Measurements from ENCODE around the gene LCN15. TPM values are rescaled to one million over a fixed set of nuclear protein-coding genes. Genes with fewer than 3 reads are reported as not detected.

LCN15 gene
- total and polyA plus RNA-seq, 2 of the 13 experiments (the other 11 are each of a cell fraction or from before 2014, with no cell fraction given): 1.3 to 53.7 TPM

GRCh38 chr9:136799079-136799853, 34.9 kb upstream of the LCN15 start (continued):
- TF ChIP-seq, protein P1, sequence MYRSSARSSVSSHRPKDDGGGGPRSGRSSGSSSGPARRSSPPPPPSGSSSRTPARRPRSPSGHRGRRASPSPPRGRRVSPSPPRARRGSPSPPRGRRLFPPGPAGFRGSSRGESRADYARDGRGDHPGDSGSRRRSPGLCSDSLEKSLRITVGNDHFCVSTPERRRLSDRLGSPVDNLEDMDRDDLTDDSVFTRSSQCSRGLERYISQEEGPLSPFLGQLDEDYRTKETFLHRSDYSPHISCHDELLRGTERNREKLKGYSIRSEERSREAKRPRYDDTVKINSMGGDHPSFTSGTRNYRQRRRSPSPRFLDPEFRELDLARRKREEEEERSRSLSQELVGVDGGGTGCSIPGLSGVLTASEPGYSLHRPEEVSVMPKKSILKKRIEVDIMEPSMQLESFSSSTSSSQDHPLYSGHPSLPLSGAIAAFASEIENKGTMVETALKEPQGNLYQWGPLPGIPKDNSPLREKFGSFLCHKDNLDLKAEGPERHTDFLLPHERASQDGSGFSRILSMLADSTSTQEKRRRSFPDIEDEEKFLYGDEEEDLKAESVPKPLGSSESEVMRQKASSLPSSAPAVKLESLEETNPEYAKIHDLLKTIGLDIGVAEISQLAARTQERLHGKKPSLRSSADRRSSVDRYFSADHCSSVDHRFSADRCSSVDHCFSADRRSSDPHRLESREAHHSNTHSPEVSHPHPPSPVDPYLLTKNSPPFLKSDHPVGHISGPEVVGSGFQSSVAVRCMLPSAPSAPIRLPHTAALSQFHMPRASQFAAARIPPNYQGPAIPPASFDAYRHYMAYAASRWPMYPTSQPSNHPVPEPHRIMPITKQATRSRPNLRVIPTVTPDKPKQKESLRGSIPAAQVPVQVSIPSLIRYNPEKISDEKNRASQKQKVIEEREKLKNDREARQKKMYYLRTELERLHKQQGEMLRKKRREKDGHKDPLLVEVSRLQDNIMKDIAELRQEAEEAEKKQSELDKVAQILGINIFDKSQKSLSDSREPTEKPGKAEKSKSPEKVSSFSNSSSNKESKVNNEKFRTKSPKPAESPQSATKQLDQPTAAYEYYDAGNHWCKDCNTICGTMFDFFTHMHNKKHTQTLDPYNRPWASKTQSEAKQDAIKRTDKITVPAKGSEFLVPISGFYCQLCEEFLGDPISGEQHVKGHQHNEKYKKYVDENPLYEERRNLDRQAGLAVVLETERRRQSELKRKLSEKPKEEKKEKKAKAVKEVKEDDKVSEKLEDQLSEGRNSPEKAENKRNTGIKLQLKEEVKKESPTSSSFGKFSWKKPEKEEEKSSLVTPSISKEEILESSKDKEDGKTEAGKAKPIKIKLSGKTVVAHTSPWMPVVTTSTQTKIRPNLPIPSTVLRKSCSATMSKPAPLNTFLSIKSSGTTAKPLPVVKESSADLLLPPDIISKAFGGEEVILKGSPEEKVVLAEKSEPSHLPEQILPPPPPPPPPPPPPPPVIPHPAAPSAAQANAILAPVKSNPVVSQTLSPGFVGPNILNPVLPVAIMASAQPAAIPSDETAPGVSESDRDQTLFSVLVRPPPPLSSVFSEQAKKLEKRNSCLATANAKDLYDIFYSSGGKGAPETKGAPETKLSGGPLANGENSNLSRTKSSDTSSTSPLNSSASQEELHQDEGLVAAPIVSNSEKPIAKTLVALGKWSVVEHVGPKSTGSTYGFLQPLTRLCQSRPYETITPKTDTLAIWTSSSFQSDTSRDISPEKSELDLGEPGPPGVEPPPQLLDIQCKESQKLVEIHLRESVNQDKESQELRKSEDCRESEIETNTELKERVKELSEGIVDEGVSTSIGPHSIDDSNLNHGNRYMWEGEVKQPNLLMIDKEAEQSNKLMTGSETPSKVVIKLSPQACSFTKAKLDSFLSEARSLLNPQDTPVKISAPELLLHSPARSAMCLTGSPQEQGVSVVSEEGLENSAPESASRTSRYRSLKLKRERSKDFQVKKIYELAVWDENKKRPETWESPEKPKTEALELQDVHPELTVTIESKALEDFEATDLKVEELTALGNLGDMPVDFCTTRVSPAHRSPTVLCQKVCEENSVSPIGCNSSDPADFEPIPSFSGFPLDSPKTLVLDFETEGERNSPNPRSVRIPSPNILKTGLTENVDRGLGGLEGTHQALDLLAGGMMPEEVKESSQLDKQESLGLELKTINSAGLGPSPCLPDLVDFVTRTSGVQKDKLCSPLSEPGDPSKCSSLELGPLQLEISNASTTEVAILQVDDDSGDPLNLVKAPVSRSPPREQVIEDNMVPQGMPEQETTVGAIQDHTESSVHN (CRISPR knock-in tag; IDR thresholded peaks at IDR 0.05): no peak
- TF ChIP-seq SUZ12 (IDR thresholded peaks at IDR 0.05; ENCODE audit: low read depth, low read length) (no peak), ATF7 (IDR thresholded peaks at IDR 0.05) (no peak), ATF7 (CRISPR knock-in tag; IDR thresholded peaks at IDR 0.05) (0 out of 2 replicates have a peak, but pooled peaks have one; percentile 17), ZNF460 (CRISPR knock-in tag; IDR thresholded peaks at IDR 0.05; ENCODE audit: borderline replicate concordance) (no peak), SNAPC4 (CRISPR knock-in tag; IDR thresholded peaks at IDR 0.05) (no peak; the same call in 1 of the 2 replicates), PBX2 (CRISPR knock-in tag; IDR thresholded peaks at IDR 0.05) (no peak), ZNF333 (CRISPR knock-in tag; IDR thresholded peaks at IDR 0.05; ENCODE audit: borderline replicate concordance) (peak; percentile 71; the same call in 1 of the 2 replicates), ZSCAN25 (CRISPR knock-in tag; IDR thresholded peaks at IDR 0.05) (peak; percentile 96), MNT (IDR thresholded peaks at IDR 0.05) (0 out of 2 replicates have a peak, but pooled peaks have one; percentile 8), ZNF549 (CRISPR knock-in tag; IDR thresholded peaks at IDR 0.05) (no peak), RXRA (CRISPR knock-in tag; IDR thresholded peaks at IDR 0.05) (peak; percentile 71)
